Stomach (tissue), 9 donors: Measurements from ENCODE around the gene CAPS. TPM values are rescaled to one million over a fixed set of nuclear protein-coding genes. Genes with fewer than 3 reads are reported as not detected.
A peak's percentile ranks its signal among the peaks of the same experiment; 100 is the strongest.

Experiments
- DNase-seq, 2 donors: peaks; one replicate each; pipeline versions ENCODE4 v3.0.0 to v3.0.0-alpha.2; 2013 to 2019
- H3K27ac ChIP-seq, 5 donors: fragments of 200-600 bp in 4 of 5; sonication (generic) in 4 of 5; one replicate each; pipeline ENCODE4 v1.5.1; 2013 to 2019; ENCODE audit warnings: mild to moderate bottlenecking in 1 of 5, moderate library complexity in 1 of 5
- H3K27me3 ChIP-seq, 3 donors: fragments of 200-600 bp; sonication (generic); one replicate each; pipeline ENCODE4 v1.5.1; 2017 to 2019; ENCODE audit warnings: mixed run types in 1 of 3
- H3K36me3 ChIP-seq, 4 donors: fragments of 200-600 bp; sonication (generic); 1 replicate in 3 of 4; 2 replicates in 1 of 4; pipeline ENCODE4 v1.5.1; 2016 to 2019
- H3K4me1 ChIP-seq, 4 donors: fragments of 200-600 bp; sonication (generic); one replicate each; pipeline ENCODE4 v1.5.1; 2016 to 2019
- H3K4me3 ChIP-seq, 4 donors: fragments of 200-600 bp; sonication (generic) in 3 of 4; one replicate each; pipeline ENCODE4 v1.5.1; 2016 to 2019; ENCODE audit warnings: mild to moderate bottlenecking in 1 of 4
- H3K9me3 ChIP-seq, 4 donors: fragments of 200-600 bp; sonication (generic); one replicate each; pipeline ENCODE4 v1.5.1; 2016 to 2019
- EP300 ChIP-seq: sonication (generic); formaldehyde crosslinking; IDR thresholded peaks from one replicate; pipeline ENCODE4 v1.6.1; 2017; ENCODE audit warnings: antibody characterized with exemption
- POLR2A ChIP-seq, 4 donors: fragments of 450-650 bp; IDR thresholded peaks; one replicate each; pipeline ENCODE4 v1.6.1; 2016; ENCODE audit warnings: antibody characterized with exemption in 4 of 4, control low read depth in 2 of 4, mild to moderate bottlenecking in 1 of 4, moderate library complexity in 1 of 4
- POLR2AphosphoS5 ChIP-seq, 3 donors: sonication (generic); formaldehyde crosslinking; IDR thresholded peaks; one replicate each; pipeline ENCODE4 v1.6.1; 2016; ENCODE audit warnings: antibody characterized with exemption in 3 of 3
- WGBS, 5 donors: extraction: QIAGEN DNeasy Blood & Tissue Kit in 3 of 5; methylation state at CpG; one replicate each; pipeline versions ENCODE4 v1.1.5 to v1.1.7; 2013 to 2018; 5-methylcytosine and 5-hydroxymethylcytosine counted together
- intact Hi-C: fragments of 100-400 bp; cut with DNase I; formaldehyde crosslinking; loops from one replicate; pipeline ENCODE4 v1.15.1; 2023; ENCODE audit warnings: low total_unique reads
- polyA plus RNA-seq, 3 donors: library from polyadenylated mRNA; stranded (reverse); fragments of 200-250 nt; gene quantifications; one replicate each; pipeline ENCODE4 v1.2.3, GENCODE V29; 2013
- total RNA-seq, 5 donors: library from RNA; depleted of rRNA; stranded (reverse); fragments of >200 nt; gene quantifications; one replicate each; pipeline versions ENCODE4 v1.1.0 to v1.2.3, GENCODE V29; 2014 to 2016
- TF ChIP-seq, protein P1 (sequence below), 7 experiments: fragments of 450-650 bp in 4 of 7; fragments of 200-600 bp in 3 of 7; sonication (generic) in 3 of 7; IDR thresholded peaks; one replicate each; pipeline ENCODE4 v1.5.1; 2016 to 2019; ENCODE audit warnings: antibody characterized with exemption in 7 of 7, control low read depth in 2 of 7, mild to moderate bottlenecking in 1 of 7
- donor health status: healthy with polysubstance abuse.
- donor health status: Bipolar disorder and iron deficiency.
- donor health status: healthy.

The CAPS gene
- total and polyA plus RNA-seq, 8 donors = 27.2 to 143 (median 47.2) TPM

- WGBS, 5 donors = 87 to 91% (median 88%) methylated on average over 14 to 36 of the region's 36 CpGs
- DNase-seq = no peak
- Histone ChIP-seq H3K4me1 (peaks cover 21 to 33% (median 30%) of the 10 kb centered on the region in 4 donors), H3K27ac (peak overlapping the region in 1 of 5 donors; percentile 84), H3K9me3 (no peaks in the 10 kb centered on the region), H3K36me3 (peaks cover 56 to 80% (median 74%) of the 10 kb centered on the region in 4 donors), H3K4me3 (no peak overlapping the region), H3K27me3 (no peaks in the 10 kb centered on the region)
- no peak for TF ChIP-seq POLR2A (IDR thresholded peaks at IDR 0.05)
- no peak for TF ChIP-seq EP300
- no peak for TF ChIP-seq POLR2AphosphoS5 (IDR thresholded peaks at IDR 0.05)
- TF ChIP-seq, protein P1, sequence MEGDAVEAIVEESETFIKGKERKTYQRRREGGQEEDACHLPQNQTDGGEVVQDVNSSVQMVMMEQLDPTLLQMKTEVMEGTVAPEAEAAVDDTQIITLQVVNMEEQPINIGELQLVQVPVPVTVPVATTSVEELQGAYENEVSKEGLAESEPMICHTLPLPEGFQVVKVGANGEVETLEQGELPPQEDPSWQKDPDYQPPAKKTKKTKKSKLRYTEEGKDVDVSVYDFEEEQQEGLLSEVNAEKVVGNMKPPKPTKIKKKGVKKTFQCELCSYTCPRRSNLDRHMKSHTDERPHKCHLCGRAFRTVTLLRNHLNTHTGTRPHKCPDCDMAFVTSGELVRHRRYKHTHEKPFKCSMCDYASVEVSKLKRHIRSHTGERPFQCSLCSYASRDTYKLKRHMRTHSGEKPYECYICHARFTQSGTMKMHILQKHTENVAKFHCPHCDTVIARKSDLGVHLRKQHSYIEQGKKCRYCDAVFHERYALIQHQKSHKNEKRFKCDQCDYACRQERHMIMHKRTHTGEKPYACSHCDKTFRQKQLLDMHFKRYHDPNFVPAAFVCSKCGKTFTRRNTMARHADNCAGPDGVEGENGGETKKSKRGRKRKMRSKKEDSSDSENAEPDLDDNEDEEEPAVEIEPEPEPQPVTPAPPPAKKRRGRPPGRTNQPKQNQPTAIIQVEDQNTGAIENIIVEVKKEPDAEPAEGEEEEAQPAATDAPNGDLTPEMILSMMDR (IDR thresholded peaks at IDR 0.05) = no peak
- intact Hi-C loops = no loop called here
Observed at GRCh38 chr19:5917431-5918107, 3.5 kb downstream of the CAPS start.

DNA sequence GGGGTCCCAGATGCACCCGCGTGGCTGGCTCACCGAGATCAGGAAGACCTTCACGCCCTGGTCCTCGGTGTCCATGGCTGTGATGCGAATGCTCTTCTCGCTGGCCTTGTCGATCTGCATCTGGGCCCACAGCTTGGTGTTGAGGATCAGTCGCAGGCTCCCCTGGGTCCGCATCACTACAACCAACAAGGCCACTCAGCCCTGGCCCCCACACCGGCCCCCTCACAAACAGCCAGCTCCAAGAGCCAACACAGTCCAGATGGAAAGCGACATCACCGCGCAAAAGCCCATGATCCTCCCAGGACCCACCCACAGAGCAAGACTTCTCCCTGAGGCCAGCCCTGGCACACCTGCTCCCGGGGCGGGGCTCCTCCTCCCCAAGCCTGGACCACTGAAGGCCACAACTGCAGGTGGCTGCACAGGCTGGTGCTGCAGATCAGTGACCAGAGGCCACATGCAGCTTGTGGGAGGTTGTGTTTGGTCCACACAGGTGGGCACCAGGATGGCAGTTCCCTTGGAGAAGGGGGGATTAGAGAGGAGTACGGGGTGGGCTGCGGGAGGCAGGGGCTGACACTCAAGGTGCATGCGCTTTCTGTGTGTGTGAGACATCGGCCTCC lies 4.5 kb downstream of the CAPS start:
- Histone ChIP-seq H3K9me3 (no peaks in the 10 kb centered on the region), H3K27ac (peak overlapping the region in 1 of 5 donors; percentile 2), H3K4me1 (peaks cover 21 to 32% (median 30%) of the 10 kb centered on the region in 4 donors), H3K4me3 (no peak overlapping the region), H3K36me3 (peaks cover 66 to 85% (median 84%) of the 10 kb centered on the region in 4 donors), H3K27me3 (no peaks in the 10 kb centered on the region)
- no peak for TF ChIP-seq POLR2AphosphoS5 (IDR thresholded peaks at IDR 0.05)
- no peak for TF ChIP-seq POLR2A (IDR thresholded peaks at IDR 0.05)
- TF ChIP-seq, protein P1 (IDR thresholded peaks at IDR 0.05) = no peak
- no peak for TF ChIP-seq EP300
- DNase-seq = no peak
- 92 to 96% (median 95%) methylated on average over 17 to 20 of the region's 20 CpGs for WGBS, 5 donors
- intact Hi-C loops = no loop called here

- no peak overlapping the region for H3K4me3 ChIP-seq
- H3K9me3 ChIP-seq = no peaks in the 10 kb centered on the region
- H3K27me3 ChIP-seq = no peaks in the 10 kb centered on the region
- peaks cover under 1 to 18% (median 11%) of the 10 kb centered on the region in 4 donors for H3K4me1 ChIP-seq
- peaks cover 90 to 100% (median 100%) of the 10 kb centered on the region in 4 donors for H3K36me3 ChIP-seq
- TF ChIP-seq, protein P1 (IDR thresholded peaks at IDR 0.05) = no peak
- TF ChIP-seq POLR2AphosphoS5 (IDR thresholded peaks at IDR 0.05) (no peak), EP300 (no peak), POLR2A (IDR thresholded peaks at IDR 0.05) (no peak)
- 84 to 88% (median 87%) methylated on average over 21 of the region's 21 CpGs for WGBS, 5 donors
- H3K27ac ChIP-seq = peak overlapping the region in 2 of 5 donors; percentile 41 to 54
- DNase-seq = no peak
- intact Hi-C loops = no loop called here
Observed at GRCh38 chr19:5921516-5922160, 7.6 kb downstream of the CAPS start.

DNA sequence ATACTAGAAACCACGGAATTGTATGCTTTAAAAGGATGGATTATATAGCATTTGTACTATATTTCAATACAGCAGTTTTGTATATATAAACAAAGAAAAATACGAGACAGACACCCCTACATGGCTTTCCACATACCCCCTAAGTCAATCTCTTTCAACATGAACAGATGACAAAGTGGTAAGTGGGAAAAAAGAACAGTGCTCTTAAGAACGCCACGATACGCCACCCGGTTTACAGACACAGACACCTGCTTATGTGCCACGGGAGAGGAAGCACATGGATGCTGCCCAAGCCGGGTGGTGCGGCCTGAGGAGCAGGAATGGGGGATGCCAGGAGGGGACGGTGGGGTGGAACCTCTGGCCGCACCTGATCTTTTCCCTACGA lies 8.1 kb downstream of the CAPS start:
- Histone ChIP-seq H3K27ac (peak overlapping the region in 2 of 5 donors; percentile 41 to 54), H3K36me3 (peaks cover 89 to 100% (median 100%) of the 10 kb centered on the region in 4 donors), H3K27me3 (no peaks in the 10 kb centered on the region), H3K9me3 (no peaks in the 10 kb centered on the region), H3K4me3 (no peak overlapping the region), H3K4me1 (peaks cover 0 to 22% (median 14%) of the 10 kb centered on the region in 4 donors)
- WGBS, 5 donors = 90 to 94% (median 92%) methylated on average over 12 of the region's 12 CpGs
- no peak for DNase-seq
- TF ChIP-seq EP300 (no peak), POLR2A (IDR thresholded peaks at IDR 0.05) (no peak), POLR2AphosphoS5 (IDR thresholded peaks at IDR 0.05) (no peak)
- TF ChIP-seq, protein P1 (IDR thresholded peaks at IDR 0.05) = no peak
- intact Hi-C loops = no loop called here
